ENCODE data around the gene NEK11.
"Not testable (repeated sequence)": the region's sequence is repeated elsewhere in the genome, so short reads cannot be mapped to it uniquely, and the experiment has no call there.

Gene NEK11

DNA sequence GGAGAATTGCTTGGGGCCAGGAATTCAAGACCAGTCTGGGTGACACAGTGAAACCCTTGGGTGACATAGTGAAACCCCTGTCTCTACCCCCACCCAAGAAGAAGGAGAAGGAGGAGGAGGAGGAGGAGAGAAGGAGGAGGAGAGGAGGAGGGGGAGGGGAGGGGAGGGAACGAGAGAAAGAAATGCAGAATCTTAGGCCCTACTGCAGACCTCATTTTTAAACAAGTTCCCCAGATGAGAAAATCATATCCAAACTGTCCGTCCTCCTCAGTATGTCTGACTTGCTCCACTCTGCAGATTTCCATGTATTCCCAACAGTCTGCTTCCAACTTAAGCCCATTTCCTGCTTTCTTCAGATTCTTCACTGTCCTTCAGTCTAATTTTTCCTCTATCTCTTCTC lies 291.0 kb downstream of the NEK11 start:
- DNase-seq: no peak

GRCh38 chr3:131323014-131323413 lies 296.3 kb downstream of the NEK11 start:
- DNase-seq: no peak

- DNase-seq: no peak
Measured at GRCh38 chr3:131323792-131324191, 297.1 kb downstream of the NEK11 start.

GRCh38 chr3:131324923-131325322 lies 298.2 kb downstream of the NEK11 start:
- no peak for DNase-seq

DNA sequence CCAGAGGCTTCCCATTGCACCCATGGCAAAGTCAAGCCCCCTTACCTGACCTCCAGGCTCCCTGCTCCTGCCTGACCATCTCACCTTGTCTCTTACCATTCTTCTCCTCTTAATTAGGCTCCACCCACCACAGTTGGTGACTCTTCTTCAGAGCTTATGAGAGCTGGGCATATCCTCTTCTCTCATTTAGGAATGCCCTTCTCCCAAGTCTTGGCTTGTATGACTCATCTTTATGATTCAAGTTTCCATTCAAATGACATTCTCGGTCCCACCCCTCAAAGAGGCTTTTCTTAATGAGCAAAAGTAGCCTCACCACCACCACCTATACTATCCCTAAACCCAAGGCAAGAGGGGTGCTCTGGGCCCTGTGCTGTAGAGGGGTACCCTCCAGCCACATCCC lies 299.6 kb downstream of the NEK11 start:
- DNase-seq: no peak

- no peak for DNase-seq
Measured at GRCh38 chr3:131328721-131329120, 302.0 kb downstream of the NEK11 start.

DNA sequence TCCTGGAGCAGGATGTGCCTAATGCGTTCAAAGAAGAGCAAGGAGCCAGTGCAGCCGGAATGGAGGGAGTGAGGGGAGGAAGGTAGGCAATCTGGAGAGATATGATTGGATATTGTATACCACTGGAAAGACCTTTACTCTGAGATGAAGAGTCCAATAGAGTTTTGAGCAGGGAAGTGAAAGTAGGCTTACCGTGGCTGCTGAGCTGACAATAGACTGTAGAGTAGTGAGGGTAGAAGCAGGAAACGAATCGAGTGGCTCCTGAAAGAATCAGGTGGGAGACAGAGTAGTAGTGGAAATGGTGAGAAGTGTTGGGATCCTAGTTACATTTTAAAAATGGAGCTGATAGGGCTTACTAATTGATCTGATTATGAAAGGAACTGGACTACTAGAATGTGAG lies 303.1 kb downstream of the NEK11 start:
- DNase-seq: no peak

- DNase-seq: peak; percentile 3
Measured at GRCh38 chr3:131331456-131332085, 304.9 kb downstream of the NEK11 start.

GRCh38 chr3:131338948-131339640 lies 312.4 kb downstream of the NEK11 start:
- no peak for DNase-seq

DNA sequence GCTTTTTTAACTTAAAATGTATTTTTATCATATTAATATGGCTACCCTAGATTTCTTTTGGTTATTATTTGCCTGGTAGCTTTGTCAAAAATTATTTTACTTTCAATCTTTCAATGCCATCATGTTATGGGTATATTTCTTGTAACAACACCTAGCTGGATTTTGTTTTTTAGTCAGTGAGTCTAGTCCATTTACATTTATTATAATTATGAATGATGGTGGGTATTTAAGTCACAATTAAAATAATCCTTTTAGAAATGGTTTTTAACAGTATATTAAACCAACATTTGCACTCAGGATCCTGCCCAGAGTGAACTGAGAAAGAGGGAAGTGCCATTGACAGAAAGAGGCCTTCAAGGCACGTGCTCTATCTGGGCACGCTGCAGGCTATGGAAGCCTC lies 315.1 kb downstream of the NEK11 start:
- no peak for DNase-seq

DNA sequence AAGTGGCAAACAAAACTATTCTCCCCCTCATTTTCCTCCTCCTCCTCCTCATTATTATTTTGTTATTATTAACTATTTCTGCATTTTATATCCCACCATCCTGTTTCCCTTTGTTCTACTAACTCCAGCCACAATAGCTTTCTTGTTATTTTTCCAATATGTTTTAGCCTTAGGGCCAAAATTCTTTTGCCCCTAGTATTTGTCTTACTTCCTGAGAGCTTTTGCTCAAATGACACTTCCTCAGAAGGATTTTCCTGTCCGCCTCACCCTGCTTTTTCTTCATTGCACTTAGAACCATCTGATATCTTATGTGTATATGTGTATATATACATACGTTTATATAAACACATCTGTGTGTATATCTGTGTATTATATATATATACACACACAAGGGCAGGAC lies 322.2 kb downstream of the NEK11 start:
- no peak for DNase-seq

DNA sequence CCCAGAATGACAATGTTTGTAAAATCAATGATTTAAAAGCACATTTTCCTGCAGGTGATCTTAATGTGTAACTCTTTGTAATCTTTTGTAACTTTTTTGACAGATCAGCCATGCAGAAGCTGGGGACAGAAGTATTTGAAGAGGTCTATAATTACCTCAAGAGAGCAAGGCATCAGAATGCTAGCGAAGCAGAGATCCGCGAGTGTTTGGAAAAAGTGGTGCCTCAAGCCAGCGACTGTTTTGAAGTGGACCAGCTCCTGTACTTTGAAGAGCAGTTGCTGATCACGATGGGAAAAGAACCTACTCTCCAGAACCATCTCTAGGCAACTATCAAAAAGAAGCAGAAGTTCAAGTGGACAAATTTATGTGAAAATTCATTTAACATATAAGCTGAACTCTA lies 322.8 kb downstream of the NEK11 start:
- DNase-seq: no peak

GRCh38 chr3:131349946-131350347 lies 323.3 kb downstream of the NEK11 start:
- no peak for DNase-seq

DNA sequence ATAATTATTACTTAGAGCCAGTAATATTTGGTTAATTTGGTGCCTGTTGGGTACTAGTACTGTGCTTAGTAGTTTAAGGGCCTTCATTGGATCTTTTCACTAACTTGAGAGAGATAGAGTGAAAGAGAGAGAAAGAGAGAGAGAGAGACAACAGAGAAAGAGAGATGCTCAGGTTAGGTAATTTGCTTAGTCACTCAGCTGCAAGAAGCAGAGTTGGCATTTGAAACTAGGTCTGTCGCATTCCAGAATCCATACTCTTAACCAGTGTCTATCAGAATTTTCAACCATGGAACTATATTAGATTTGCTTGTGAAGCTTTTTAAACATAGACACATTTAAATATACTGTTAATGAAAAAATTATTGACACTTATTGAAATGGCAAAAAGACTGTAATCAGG lies 323.8 kb downstream of the NEK11 start:
- no peak for DNase-seq

- no peak for DNase-seq
Measured at GRCh38 chr3:131353016-131353877, 326.6 kb downstream of the NEK11 start.

DNA sequence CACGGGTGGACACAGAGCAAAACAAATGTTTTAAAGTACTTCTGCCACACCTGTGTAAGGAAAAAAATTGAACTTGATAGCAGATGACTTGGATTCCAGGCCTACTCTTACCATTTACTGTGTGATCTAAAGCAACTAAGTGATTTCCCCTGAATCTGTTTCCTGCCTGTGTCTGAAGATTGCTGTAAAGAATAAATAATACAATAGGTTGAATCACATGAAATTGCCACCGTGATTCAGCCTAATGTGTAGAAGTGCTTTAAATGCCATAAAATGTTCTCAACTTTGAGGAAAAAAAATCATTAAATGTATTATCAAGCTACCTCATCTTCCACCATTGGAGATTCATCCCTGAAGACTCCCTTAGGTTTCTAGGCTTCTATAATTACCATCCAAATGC lies 327.3 kb downstream of the NEK11 start:
- DNase-seq: no peak

- DNase-seq: no peak
Measured at GRCh38 chr3:131356006-131356595, 329.4 kb downstream of the NEK11 start.

DNA sequence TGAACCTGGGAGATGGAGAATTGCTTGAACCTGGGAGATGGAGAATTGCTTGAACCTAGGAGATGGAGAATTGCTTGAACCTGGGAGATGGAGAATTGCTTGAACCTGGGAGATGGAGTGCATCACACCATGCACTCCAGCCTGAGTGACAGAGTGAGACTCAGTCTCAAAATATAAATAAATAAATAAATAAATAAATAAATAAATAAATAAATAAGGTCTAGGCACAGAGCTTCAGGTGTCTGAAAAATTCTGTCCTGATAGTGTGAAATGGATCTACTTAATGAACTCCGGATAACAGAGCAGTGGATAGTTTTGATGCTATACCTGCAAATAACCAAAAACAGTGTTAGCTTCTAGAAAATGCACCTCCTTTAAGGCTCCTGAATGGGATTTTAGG lies 330.6 kb downstream of the NEK11 start:
- no peak for DNase-seq

DNA sequence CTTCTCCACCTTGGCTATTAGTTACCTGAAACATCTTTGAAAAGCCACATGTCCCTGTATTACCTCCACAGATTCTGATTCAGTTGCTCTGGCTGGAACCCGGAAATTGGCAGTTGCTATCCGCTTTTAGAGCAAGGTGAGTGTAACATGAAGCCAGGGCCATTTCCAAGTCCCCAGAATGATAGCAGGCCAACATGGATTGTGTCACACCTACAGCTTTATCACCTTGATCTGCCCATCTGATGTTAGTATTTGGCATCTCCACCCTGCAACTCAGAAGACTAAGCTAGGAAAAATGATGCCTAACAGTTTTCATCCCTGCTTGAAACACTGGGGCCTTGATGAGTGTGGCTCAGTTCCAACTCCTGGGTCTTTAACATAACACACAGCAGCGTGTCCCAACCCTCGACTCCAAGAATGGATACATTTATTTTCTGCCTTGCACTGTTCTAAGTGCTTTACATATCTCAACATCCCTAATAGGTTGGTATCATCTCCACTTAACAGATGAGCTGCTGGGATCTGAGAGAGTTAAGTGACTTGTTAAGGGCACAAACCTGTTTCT lies 333.6 kb downstream of the NEK11 start:
- DNase-seq: no peak

GRCh38 chr3:131361066-131361463 lies 334.4 kb downstream of the NEK11 start:
- DNase-seq: not testable (repeated sequence)

DNA sequence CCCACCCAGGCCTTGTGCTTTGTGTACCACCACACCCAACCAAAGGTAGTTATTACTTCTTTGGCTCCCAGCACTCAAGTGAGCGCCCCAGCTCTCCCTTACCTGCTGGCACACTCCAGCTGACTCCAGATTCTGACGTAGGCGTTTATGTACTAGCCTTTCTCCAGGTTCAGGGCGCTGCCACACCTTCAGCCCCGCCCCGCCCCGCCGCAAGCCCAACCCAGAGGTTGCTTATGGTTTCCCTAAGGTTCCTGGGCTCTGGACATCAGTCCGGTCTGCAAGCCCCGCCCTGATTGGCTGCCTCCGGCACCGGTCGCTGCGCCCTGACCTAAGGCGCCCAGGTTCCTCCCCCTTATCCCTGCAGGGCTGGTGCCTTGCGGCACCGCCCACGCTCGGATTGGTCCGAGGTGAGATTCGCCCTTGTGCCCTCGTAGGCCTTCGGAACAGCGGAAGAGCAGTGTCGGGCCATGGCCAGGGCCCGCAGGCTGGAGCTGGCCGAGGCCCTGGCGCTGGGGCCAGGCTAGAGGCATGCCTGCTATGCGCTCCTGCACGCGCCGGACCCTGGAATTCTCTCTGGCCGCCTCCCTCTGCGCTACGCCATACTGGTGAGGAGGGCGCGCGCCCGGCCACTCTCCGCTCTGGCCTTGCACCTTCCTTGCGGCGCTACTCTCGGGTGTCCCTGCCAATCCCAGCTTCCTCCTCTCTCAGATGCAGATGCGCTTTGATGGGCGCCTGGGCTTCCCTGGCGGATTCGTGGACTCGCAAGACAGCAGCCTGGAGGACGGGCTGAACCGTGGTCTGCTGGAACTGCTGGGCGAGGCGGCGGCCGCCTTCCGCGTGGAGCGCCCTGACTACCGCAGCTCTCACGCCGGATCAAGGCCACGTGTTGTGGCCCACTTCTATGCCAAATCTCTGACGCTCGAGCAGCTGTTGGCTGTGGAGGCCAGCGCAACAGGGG lies 335.1 kb downstream of the NEK11 start:
- no peak for DNase-seq

GRCh38 chr3:131363275-131363674 lies 336.6 kb downstream of the NEK11 start:
- DNase-seq: no peak

Measured in NCI-H1694 (cell line).